SK-MEL-5 (cell line): ENCODE data around the gene SIGLEC7. TPM values are rescaled to one million over a fixed set of nuclear protein-coding genes. Genes with fewer than 3 reads are reported as not detected.
A peak's percentile ranks its signal among the peaks of the same experiment; 100 is the strongest.

Experiments
- DNase-seq: peaks from one replicate; pipeline ENCODE4 v3.0.0-alpha.2; 2016; ENCODE audit warnings: low read depth, low spot score
- in situ Hi-C: cut with HindIII; loops from 2 replicates; pipeline ENCODE4 v1.10.0; 2016; ENCODE audit warnings: low sequenced_read_pairs, high pct_unique_total_duplicates, low pct_unique_long_range_greater_than_20kb
- polyA plus RNA-seq, 2 experiments: library from polyadenylated mRNA; depleted of rRNA; stranded (reverse); fragments of >200 nt; gene quantifications; 2 replicates each; pipeline ENCODE4 v1.2.3, GENCODE V29; 2015
- total RNA-seq: library from RNA; depleted of rRNA; stranded (reverse); fragments of >200 nt; shearing (Covaris generic); gene quantifications from 2 replicates; pipeline ENCODE4 v1.2.3, GENCODE V29; 2014; rRNA removed

Gene SIGLEC7
- not detected in 2 replicates for total RNA-seq
- not detected in 2 replicates for polyA plus RNA-seq (2015; cell fraction: cytosol; rRNA removed)
- polyA plus RNA-seq (2015; cell fraction: nucleus; rRNA removed): not detected in 2 replicates

DNA sequence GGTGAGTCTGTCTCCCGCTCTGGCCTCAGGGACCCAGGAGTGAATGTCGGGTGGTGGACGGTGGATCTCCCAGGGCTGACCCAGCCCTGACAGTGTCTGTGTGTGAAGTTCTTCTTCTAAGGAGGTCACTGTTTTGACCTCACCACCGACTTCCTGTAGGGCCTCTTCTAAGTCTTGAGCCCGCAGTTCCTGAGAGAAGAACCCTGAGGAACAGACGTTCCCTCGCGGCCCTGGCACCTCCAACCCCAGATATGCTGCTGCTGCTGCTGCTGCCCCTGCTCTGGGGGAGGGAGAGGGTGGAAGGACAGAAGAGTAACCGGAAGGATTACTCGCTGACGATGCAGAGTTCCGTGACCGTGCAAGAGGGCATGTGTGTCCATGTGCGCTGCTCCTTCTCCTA is at the start of gene SIGLEC7:
Gene SIGLEC7, plus strand, starts transcription at position 183 of the 400 bp plus-strand sequence. Its CDS starts 69 bp downstream, at position 252.
- in situ Hi-C loops: no loop called here
- DNase-seq: no peak

DNA sequence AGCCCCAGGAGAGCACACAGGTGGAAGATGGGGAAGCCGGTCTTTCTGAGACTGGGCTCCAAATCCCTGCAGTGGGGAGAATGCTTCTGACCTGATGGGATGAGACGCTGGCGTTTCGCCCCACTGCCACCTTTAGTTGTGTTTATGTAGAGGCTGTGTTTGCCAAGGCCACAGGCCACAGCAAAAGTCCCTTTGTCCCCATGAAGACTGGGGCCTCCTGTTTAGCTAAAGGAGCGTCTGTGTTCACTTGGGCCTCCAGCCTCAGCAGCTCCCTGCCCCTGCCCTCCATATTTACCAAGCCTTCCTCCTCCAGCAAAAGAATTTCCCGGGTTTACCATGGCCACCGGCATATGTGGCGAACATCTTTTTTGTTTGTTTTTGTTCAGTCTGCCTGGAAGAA is 49.0 kb upstream of the SIGLEC7 start:
- in situ Hi-C loops: no loop called here
- no peak for DNase-seq

DNA sequence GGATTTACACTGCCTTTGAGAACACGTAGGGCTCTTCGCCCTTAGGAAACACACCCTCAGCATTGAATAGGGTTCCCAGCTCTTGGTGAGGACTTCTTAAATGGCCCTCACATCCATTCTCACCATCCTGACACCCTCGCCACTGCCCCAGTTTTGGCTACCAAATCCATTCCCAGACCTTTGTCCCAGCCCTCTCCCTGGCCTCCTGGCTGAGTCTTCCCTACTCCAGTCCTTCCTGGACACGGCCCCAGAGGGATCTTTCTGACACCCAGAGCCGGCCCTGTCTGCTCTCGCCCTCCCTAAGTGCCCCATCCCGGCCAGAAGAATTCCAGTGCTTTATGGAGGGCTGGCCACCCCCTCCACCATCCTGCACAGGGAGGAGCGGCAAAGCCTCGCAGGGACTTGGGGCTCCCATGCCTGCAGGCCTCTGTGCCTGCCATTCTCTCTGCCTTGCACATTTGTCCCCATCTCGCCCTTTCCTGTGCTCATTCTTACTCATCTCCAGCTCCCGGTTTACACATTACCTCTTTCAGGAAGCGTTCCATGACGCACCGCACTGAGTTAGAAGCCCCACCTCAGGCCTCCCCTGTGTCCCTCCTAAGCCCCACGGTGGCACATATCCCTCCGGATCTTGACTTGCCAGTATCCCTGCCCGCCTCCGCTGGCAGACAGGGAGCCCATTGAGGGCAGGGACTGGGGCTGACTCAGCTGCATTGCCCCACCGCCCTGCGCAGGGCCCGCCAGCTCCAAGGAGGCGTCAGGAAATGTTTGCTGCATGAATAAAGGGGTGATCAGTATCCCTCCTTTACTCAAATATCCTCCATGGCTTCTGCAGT is 48.4 kb upstream of the SIGLEC7 start:
- DNase-seq: no peak
- in situ Hi-C loops: no loop called here

DNA sequence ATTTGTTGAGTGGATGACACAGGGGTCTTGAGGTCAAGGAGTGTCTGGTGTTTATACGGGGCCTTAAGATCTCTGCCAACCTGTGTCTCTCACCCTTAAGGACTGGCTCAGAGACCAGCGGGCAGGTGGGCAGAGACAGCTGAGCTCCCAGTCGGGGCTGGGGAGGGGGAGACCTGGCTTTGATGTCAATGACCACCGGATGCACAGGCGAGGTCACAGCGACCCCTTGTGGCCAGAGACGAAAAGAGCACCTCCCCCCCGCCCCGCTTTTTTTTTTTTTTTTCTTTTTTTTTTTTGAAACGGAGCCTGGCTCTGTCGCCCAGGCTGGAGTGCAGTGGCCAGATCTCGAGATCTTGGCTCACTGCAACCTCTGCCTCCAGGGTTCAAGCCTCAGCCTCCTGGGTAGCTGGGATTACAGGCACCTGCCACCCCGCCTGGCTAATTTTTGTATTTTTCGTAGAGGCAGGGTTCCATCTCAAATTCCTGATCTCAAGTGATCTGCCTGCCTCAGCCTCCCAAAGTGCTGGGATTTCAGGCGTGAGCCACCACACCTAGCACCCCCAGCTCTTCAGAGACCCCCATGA is 47.3 kb upstream of the SIGLEC7 start:
- in situ Hi-C loops: no loop called here

DNA sequence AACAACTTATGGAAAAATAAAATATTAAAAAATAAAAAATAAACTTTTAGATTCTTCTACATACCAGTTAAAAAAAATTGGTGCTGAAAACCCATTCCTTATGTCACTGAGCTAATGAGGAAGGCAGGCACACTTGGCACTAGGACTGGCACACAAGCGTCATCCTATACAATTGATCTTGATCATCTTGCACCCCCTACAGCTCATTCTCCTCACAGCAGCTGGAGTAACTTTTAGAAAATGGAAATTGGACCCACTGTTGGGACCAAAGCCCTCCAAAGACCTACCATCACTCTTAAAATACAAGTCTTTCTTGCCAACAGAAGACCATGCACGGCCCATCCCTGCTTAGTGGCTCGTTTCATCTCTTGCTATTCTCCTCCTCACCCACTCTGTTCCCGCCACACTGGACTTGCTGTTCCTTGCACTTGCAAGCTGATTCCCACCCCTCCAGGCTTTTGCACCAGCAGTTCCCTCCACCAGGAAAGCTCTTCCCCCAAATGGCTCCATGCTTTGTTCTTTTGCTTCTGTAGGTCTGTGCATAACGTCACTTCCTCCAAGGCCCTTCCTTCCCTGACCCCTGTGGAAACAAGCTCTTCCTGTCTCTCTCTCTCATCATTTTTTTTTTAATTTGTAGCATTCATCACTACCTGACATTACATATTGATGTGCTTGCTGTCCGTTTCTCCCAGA is 45.5 kb upstream of the SIGLEC7 start:
- DNase-seq: peak; percentile 36
- in situ Hi-C loops: no loop called here

More for the DNA sequence above, 47.3 kb upstream of the SIGLEC7 start:
- peak; percentile 34 for DNase-seq

DNA sequence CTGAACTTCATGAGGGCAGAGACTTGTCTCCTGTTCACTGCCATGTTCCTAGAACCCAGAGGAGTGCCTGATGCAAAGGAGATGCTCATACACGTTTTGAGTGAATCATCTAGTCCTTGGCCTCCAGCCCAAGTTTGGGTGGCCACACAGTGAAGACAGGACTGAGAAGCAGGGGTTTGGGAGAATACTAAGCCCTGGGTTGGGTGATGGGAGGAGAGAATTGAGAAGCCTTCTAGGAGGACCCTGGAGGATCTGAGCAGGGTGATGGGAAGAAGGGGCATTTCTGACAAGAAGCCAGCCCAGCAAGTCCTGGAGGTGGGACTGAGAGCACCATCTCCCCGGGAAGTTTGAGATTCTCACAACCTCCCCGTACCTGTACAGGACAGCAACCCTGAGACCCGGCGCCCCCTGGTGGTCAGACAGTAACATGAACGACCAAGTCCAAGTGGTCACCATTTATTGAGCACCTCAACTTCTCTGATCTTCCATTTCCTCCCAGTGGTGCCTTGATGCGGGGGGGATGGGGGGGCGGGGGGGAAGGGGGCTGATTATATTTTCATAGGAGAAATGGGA is 44.8 kb upstream of the SIGLEC7 start:
- peak; percentile 64 for DNase-seq
- in situ Hi-C loops: no loop called here

DNA sequence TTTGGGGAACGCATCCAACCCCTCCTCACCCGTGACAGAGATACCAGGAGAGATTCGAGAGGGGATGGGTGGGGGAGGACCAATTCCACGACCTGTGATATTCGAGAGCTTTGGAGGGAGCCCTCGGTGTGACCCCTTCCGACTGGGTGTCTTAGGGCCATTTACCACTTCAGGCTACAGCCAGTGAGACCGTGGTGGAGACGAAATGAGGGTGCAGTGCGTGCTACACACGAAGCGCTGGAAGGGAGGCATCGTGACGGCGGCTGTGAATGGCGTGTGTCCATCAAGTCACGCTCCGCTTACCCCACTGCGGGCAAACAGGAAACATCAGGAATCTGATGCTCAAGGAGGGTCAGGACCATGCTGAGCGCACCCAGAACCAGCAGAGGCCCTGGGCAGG is 44.3 kb upstream of the SIGLEC7 start:
- in situ Hi-C loops: no loop called here
- DNase-seq: no peak

DNA sequence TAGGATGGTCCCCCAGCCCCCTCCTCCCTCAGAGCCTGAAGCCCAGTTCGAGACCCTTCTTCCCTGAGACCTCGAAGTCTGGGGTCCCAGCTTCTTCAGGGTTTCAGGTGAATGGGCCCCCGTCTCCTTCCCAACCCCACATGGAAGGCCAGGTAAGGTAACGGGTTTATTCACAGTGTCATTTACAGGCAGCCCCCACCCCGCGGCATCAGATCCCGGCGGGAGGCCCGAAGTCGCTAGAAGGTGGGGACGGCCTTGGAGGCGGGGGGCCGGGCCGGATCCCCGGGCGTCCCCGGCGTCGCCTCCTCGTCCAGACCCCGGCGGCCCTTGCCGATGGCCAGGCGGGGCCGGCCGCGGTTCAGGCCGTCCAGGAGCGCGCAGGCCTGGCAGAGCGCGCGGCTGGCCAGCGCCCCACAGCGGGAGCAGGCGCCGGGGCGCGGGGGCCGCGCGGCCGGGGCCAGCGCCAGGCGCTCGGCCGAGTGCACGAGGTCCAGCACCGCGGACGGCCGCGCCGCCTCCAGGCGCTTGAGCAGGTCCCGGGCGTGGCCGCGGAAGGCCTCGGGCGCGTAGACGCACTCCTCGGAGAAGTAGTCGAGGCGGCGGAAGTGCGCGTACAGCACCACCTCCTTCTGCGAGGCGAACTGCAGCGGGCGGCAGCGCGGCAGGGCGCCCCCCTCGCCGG is 43.6 kb upstream of the SIGLEC7 start:
- no peak for DNase-seq
- in situ Hi-C loops: no loop called here

DNA sequence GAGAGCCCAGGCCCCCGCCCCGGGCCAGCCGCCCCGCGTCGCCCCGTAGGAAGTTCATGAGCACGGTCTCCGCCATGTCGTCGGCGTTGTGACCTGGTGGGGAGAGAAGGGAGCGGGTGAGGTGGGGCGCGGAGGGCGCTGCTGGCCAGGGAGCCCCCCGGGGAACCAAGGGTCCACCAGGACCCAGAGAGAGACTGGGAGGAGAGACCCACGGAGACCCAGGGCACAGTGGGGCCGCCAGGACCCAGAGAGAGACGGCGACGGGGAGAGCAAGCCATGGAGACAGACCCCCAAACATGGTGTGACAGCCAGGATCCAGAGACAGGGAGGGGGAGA is 43.1 kb upstream of the SIGLEC7 start:
- in situ Hi-C loops: no loop called here
- no peak for DNase-seq

DNA sequence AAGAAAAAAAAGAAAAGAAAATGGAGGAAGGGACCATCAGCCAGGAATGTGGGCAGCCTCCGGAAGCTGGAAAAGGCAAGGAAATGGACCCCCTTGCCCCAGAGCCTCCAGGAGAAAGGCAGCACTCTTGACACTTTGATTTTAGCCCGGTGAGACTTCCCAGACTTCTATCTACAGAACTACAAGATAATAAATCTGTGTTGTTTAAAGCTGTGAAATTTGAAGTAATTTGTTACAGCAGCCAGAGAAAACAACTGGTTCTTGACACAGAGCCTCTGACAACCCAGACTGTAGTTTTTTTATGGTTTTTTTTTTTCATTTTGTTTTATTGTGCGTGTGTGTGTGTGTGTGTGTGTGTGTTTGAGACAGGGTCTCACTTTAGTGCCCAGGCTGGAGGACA is 41.5 kb upstream of the SIGLEC7 start:
- DNase-seq: no peak
- in situ Hi-C loops: no loop called here

DNA sequence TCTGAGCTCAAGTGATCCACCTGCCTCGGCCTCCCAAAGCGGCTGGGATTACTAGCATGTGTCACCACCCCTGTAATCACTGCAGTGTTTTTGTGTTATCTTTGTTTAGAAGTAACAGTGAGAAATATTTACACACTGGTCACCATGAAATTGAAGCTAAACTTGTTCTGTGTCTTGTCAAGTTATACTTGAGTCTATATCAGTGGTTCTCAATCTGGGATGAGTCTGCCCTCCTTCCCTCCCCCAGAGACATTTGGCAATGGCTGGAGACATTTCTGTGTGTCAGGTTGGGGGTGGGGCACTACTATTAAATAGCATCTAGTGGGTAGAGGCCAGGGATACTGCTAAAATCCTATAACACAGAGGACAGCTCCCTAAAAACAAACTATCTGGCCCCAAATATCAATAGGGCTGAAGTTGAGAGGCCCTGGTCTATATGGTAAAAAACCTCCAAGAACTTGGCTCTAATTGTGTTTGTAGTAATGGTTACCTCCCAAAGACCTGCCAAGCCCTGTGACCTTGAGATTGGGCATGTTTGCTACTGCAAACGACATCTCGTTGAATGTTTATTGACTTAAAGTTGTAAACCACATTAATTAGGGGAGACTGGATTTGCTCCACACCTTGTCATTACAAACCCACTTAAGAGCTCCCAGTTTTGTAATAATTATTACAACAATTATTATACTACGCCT is 40.8 kb upstream of the SIGLEC7 start:
- DNase-seq: no peak
- in situ Hi-C loops: no loop called here

DNA sequence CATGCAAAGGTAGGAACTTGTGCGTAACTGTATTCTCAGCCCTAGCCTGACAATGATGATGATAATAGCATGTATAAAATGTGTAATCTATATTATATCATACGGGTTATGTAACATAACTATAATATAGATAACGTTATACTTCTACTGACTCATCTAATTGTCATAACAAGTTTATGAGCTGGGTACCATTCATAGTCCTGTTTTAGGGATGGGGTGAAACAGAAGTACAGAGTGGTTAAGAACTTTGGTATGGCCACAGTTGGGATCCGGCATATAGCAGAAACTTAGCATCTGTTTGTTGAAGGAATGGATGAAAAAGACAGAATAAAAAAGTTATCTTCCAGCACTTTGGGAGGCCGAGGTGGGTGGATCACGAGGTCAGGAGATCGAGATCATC is 39.1 kb upstream of the SIGLEC7 start:
- in situ Hi-C loops: no loop called here
- no peak for DNase-seq

DNA sequence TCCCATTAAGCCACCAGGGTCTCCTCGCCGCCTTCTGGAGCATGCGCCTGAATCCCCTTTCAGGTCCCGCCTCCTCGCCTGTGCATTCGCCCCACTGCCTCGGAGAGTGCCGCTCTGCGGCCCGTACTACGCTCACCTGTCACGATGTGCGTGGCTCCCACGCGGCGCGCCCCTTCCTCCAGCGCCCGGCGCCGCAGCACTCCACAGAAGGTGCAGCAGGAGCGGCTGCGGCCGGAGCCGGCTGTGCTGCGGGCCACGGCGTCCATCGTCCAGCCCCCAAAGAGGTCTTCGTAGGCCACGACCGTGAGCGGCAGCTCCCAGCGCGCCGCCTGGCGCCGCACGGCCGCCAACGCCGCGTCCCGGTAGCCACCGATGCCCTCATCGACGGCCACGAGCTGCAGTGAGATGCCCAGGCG is 38.2 kb upstream of the SIGLEC7 start:
- no peak for DNase-seq
- in situ Hi-C loops: no loop called here

DNA sequence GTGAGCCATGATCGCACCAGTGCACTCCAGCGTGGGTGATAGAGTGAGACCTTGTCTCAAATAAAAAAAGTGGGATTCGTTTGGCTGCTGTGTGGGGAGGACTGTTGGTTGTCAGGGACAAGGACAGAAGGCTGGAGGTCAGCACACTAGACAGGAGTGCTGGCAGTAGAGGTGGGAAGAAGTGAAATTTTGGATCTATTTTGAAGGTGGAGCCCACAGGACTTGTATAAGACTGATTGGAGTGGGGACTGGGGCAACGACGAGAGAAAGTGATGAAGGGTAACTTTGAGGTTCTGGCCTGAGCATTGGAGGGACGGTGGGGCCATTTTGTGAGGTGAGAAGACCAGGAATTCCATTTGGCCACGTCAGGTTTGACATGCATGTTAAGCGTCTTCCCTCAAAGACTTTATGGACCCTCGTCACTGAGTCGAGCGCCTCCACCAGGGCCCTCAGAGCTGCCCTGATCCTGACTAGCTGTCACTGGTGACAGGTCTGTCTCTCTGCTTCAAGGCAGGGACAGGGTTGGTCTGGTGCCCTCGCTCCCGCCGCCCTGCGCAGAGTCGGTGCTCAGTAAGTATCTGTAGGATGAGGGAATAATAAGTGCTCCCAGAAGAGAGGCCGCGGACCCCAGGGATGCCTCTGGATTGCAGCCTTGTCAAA is 34.6 kb upstream of the SIGLEC7 start:
- in situ Hi-C loops: no loop called here
- DNase-seq: no peak

DNA sequence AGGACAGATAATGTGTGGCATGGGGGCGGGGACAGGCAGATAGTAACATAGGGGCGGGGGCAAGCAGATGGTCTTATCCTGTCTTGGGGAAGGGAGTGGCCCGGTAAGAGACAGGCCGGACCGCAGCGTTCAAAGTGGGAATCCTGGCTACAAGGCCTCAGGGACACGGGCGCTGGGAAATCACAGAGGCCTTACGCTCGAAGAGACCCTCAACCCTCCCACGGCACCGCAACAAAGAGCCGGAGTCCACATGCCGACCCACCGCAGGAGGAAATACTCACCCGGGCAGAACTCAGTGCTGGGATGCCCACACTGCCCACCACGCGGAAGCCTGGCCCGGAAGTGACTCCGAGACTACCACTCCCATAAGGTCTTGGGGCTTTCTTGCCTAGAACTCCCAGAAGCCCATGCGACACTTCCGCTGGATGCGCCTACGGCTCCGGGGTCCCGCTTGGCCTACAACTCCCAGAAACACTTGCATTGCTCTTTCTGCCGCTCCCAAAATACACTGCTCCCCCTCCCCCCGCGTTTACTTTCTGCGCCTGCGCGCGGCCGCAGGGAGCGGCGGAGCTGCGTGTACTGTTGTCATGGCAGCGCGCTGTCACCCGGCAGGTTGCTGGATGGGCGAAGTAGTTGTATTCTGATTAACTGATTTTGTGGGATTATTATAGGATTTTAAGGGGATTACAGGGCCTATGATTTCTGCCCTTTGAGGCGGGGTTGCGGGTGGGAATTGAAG is 33.9 kb upstream of the SIGLEC7 start, which contains the start of gene CTU1:
Gene CTU1, minus strand, starts transcription at position 344 of the 739 bp plus-strand sequence. CDS start 3,840 bp downstream, outside the sequence.
- peak; percentile 99 for DNase-seq
- in situ Hi-C loops: no loop called here

DNA sequence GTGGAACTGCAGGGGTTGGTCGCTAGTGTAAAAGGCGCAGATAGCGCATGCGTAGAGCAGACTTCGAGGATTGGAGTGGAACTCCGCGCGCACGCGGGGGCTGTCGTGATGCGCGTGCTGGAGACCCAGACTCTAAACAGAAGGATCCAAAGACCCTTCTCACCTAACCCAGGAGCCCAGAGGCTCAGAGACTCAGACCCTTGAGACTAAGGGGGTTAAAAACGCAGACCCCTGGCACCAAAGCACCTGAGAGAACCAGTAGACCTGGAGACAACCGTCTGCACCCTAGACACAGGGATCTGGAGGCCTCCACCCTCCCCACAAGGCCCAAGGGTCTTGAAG is 33.3 kb upstream of the SIGLEC7 start:
- in situ Hi-C loops: no loop called here

More for the DNA sequence above, 33.3 kb upstream of the SIGLEC7 start:
- no peak for DNase-seq
